C1 segment of cervical spinal cord (tissue), 14 donors: ENCODE results near the gene AGAP1.

ENCODE experiments used
- DNase-seq, 14 donors: peaks; one replicate each; lab custom pipeline; 2025; lab: John Stamatoyannopoulos, UW

AGAP1 gene

DNA sequence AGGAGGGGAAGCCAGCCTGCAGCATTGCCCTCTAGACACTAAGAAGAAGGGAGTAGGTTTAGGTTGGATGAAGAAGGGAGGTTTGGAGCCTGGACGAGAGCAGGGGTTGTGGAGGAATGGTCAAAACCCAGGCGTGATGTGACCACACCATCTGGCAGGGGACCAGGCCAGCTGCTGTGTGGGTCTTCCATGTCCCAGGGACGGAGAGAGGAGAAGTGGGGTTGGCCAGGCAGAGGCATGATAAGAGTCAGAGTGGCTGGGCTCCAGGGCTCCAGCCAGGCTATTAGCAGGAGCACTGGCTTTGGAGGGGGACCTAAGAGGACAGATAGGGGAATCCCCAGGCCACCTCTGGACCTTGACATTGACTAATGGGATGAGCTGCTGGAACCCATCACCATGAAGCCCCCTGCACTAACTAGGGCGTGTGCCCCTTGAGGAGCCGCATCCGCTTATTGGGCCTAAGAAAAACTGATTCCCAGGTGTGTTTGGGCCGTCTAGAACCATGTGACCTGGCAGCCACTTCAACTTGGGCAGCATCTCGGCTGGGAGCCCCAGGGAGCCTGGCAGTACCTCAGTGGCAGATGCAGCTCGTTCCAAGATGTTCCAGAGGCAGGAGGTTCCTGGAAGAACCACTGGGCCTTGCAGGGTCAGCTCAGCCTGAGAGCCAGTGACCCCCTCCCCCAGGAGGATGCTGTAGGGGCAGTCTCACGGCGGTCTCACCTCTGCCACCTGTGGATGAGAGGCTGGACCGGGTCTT, 235.1 kb downstream of the AGAP1 start:
- peak in 1 of 14 donors; percentile 48 for DNase-seq

- DNase-seq: no peak
Measured at GRCh38 chr2:235729557-235729947, 235.7 kb downstream of the AGAP1 start.

- DNase-seq: no peak
Measured at GRCh38 chr2:235730115-235730514, 236.3 kb downstream of the AGAP1 start.

GRCh38 chr2:235733761-235734160, 239.9 kb downstream of the AGAP1 start:
- no peak for DNase-seq

DNA sequence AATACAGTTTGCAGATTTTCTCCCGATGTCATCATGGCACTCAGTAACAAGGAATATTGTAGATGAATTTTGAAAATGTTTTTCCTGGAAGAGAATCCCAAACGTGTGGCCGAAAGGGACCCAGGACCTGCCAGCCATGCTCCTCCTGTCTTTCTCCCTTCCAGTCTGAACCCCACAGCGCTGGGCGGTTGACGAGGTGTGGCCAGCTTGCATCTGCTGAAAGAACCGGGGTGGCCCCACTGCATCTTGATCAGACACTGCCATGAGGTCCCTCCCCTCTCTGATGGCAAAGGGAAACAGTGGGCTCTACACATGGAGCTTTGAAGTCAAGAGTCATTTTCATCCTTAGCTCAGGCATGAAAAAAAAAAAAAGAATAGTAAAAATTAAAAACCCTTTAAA, 240.3 kb downstream of the AGAP1 start:
- DNase-seq: no peak

GRCh38 chr2:235734688-235735231, 240.9 kb downstream of the AGAP1 start:
- DNase-seq: no peak

- no peak for DNase-seq
Measured at GRCh38 chr2:235737396-235737795, 243.6 kb downstream of the AGAP1 start.

DNA sequence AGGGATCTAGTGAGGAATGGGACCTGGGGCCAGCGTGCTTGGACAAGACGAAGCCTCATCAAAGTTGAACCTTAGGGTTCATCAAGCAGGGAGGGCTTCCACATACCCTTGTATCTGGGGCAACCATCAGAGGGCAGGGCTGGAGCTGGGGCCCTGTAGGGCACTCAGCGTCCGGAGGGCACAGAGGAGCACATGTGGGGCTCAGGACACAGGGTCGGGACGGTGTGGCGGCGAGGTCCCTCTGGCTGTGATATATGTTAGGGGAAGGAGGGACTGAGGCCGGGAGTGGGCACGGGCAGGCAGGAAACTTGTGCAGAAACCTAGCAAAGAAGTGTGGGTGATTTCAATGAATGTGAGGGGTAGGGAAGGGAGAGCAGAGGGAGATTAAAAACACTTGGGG, 244.0 kb downstream of the AGAP1 start:
- DNase-seq: no peak

DNA sequence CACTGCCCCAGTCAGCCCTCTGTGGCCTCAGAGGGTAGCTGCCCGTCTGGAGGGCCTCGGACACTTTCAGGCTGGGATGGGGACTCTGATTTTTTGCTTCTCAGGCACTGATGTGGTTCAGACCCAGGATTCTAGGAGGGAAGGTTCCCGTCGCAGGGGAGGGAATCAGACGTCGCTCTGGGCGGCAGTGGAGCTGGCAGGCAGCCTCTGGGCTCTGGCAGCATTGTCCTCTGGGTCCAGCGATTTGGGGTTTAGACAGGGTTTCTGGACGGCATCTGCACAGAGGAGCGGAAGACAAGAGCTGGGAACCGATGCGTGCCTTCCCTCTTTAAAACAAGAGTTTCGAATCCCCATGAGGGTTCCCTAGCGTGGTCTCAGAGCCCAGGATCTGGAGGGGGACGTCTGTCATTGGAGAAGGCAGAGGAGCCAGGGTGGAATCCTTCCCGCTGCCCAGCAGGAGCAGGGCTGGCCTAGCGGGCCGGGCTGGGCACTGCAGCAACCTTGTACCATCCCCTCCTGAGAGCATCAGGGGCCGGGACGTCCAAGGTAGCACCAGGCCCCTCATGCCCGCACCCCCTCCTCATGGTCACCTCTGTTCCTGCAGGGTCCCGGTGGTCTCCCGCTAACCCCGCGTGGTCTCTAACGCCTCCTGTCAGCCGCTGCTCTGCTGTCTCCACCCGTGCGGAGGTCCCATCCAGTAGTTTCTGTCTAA, 246.0 kb downstream of the AGAP1 start:
- peak in 1 of 14 donors; percentile 19 for DNase-seq

DNA sequence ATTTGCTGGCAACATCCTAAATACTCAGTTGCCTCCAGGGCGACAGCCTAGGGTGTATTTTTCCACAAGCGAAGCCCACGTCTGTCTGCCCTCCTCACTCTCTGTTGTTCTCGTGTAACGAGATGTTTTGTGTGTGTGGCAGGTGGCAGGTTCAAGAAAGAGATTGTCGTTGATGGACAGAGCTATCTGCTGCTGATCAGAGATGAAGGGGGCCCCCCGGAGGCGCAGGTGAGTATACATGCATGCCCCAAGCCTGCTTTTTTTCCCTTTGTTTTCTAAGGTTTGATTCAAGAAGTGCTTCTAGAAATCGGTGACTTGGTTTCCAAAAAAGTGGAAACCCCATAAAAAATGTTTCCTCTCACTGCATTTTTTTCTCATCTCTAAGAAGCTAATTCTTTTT, 247.0 kb downstream of the AGAP1 start:
- DNase-seq: no peak

DNA sequence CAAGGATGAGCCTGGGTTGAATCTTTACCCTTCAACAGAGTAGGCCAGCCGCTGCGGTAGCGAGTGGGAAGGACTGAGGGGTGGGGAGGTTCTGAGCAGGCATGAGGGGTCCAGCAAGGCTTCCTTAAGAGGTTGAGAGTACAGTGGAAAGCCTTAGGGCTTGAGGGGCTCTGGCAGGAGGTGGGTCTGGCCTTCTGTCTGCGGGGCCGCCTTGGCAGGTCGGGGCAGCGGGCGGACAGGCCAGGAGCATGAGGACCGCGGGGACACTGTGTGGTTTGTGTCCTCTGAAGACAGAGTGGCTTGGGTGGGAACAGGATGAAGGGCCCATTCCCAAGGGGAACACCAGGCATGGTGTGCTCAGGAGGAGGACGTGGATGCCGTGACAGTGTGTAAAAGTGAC, 250.3 kb downstream of the AGAP1 start:
- DNase-seq: no peak

GRCh38 chr2:235745597-235745996, 251.8 kb downstream of the AGAP1 start:
- DNase-seq: no peak

DNA sequence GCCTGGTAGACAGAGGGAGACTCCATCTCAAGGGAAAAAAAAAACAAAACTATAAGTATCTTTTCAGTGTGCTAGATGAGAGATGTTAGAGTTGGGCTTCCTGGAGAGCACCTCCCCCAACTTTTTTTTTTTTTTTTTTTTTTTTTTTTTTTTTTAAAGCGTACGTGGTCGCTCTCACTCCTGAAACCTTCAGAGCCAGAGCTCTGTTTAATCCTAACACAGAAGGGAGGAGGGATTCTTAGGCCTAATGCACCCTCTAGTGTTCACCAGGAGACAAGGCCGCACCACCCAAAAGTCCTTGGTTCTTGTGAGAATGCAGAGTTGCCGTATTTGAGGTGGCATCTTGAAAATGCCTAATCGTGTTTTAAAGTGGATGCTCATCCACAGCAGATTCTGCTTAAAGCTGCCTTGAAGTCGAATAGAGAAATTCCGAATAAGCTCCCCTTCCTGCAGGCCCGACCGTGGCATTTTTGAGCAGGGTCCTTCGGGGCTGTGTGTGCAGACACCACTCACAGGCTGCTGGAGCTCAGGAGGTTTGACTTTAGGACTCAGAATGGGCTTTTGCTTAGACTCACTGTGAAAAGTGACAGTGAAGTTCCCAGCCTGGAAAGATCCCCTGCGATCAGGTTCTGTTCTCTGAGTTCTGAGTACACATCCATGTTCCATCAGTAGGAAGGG, 252.6 kb downstream of the AGAP1 start:
- peak in 7 of 14 donors; percentile 17 to 55 (median 32) for DNase-seq

GRCh38 chr2:235747001-235747785, 253.3 kb downstream of the AGAP1 start:
- DNase-seq: no peak

GRCh38 chr2:235747786-235748091, 253.9 kb downstream of the AGAP1 start:
- peak in 1 of 14 donors; percentile 43 for DNase-seq

- no peak for DNase-seq
Measured at GRCh38 chr2:235749121-235749770, 255.4 kb downstream of the AGAP1 start.

DNA sequence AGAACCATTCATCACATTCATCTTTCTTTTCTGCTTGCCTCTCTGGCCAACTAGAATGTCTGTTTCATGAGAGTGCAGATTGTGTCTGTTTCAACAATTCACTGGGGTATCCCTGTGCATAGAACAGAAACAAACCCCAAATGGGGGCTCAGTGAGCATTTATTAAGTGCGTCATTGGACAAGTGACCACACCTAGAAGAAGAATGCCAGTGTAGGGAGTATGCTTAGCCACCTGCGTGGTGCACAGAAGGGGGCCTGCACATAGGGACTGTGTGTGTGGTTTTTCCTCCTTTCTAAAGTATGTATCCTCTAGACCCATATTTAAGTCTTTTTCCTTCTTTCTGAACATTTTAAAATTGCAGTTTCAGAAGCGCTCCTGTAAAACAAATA, 255.9 kb downstream of the AGAP1 start:
- DNase-seq: no peak

DNA sequence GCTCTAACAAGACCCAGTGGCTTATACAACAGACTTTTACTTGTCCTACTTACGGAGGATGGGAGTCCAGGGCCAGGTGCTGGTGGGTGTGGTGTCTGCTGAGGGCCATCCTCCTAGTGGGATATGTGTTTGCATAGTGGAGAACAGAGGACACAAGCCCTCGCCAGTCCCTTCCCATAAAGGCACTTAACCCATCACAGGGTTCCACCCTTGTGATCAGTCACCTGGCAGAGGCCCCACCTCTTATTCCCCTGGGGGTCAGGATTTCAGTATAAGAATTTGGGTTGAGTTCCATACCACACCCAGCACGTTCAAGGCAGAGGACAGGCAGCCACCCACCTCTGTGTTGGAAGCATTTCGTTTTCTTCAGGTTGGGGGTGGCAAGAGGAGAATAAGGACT, 259.0 kb downstream of the AGAP1 start:
- DNase-seq: no peak

DNA sequence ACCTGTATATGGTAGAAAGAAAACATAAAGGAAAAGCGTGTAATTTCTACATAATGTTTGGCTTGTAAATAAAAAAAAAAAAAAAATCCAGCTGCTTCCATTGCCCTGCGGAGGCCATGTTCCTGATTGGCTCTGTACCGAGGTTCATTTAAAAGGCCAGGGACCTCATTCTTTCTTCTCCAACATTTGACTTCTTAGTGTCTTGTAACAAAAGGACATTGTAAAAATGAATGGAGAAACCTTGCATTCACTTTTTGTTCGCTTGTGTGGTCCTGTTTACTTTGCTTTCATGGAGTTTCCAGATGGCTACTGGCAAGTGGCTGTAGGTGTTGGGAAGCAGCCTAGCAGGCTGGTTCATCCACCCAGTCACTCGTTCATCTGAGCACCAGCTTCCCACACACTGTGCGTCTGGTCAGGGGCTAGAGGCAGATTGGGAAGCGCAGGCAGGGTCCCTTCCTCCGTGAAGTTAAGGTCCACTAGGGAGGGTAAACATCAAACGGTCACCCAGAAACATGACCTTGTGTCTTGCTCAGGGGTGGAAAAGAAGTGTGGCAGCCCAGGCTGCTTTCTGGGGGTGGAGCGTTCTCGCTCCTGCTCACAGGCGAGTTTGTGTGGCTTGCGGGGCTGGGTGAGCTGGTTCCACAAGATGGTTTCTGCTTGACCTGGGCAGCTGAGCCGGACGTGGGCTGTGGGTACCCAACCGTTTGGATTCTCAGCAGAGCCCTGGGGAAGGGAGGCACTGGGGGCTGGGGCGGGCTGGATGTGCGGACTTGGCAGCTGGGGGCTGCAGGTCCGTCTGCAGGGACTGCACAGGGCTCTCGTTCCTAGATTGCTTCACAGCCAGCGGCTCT, 260.7 kb downstream of the AGAP1 start:
- DNase-seq: no peak

- no peak for DNase-seq
Measured at GRCh38 chr2:235756491-235756890, 262.6 kb downstream of the AGAP1 start.
